GM12865 (cell line): ENCODE data around the gene PLEKHO1.

ENCODE experiments used
- DNase-seq: peaks from one replicate; pipeline ENCODE4 v3.0.0; 2010; ENCODE audit warnings: low read depth
- H3K4me3 ChIP-seq: 2 replicates; pipeline ENCODE4 v1.5.1; 2011; ENCODE audit warnings: mild to moderate bottlenecking, low read depth, low read length, control low read depth
- TF ChIP-seq, protein P1 (sequence below): IDR thresholded peaks from 2 replicates; pipeline ENCODE4 v1.5.1; 2011; ENCODE audit warnings: low read length, control low read depth, low read depth, inconsistent platforms; ENCODE audit not compliant: insufficient read depth; ENCODE audit errors: missing control alignments

Gene PLEKHO1, protein sequence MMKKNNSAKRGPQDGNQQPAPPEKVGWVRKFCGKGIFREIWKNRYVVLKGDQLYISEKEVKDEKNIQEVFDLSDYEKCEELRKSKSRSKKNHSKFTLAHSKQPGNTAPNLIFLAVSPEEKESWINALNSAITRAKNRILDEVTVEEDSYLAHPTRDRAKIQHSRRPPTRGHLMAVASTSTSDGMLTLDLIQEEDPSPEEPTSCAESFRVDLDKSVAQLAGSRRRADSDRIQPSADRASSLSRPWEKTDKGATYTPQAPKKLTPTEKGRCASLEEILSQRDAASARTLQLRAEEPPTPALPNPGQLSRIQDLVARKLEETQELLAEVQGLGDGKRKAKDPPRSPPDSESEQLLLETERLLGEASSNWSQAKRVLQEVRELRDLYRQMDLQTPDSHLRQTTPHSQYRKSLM

DNA sequence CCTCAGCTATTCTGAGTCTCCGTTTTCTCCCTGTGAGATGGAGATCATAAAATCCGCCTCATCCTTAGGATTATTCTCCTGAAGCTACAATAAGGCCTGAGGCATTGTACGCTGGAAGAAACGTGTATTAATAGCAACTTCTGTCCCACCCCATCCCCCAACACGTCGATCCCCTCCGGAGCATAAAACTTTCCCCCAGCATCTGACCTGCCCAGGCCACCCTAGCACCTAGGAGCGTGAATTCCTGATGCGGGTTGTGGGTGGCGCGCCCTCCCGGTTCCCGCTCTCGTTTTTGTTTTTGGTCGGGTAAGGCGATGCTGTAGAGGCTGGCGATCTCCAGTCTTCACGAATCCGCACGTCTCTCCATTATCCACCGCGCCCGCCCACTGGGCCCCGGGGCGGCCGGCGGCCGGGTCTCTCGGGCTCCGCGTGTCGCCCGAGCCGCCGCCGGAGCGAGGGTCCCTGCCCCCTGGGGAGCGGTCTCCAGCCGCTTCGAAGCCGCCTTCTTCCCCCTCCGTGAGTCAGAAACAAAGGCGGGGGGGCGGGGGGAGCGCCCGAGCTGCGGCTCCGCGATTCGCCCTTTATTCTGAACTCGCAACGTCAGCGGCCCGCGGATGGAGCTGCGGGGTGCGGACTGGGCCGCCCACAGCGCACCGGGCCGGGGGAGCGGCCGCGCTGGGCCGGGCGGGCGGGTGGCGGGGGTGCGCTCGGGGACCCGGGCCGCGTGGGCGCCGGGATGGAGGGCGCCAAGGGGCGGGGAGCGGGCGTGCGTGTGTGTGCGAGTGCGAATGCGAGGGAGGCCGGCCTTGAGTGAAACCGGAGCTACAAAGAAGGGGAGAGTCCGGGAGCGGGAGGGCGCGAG, at the start of gene PLEKHO1:
PLEKHO1 (plus strand) TSS at position 646 of the 862 bp plus-strand sequence. CDS start 342 bp downstream, outside the sequence.
- TF ChIP-seq, protein P1, sequence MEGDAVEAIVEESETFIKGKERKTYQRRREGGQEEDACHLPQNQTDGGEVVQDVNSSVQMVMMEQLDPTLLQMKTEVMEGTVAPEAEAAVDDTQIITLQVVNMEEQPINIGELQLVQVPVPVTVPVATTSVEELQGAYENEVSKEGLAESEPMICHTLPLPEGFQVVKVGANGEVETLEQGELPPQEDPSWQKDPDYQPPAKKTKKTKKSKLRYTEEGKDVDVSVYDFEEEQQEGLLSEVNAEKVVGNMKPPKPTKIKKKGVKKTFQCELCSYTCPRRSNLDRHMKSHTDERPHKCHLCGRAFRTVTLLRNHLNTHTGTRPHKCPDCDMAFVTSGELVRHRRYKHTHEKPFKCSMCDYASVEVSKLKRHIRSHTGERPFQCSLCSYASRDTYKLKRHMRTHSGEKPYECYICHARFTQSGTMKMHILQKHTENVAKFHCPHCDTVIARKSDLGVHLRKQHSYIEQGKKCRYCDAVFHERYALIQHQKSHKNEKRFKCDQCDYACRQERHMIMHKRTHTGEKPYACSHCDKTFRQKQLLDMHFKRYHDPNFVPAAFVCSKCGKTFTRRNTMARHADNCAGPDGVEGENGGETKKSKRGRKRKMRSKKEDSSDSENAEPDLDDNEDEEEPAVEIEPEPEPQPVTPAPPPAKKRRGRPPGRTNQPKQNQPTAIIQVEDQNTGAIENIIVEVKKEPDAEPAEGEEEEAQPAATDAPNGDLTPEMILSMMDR = no peak
- DNase-seq = peak; percentile 83
- H3K4me3 ChIP-seq = peak within 1 kb of the TSS; percentile 66

DNA sequence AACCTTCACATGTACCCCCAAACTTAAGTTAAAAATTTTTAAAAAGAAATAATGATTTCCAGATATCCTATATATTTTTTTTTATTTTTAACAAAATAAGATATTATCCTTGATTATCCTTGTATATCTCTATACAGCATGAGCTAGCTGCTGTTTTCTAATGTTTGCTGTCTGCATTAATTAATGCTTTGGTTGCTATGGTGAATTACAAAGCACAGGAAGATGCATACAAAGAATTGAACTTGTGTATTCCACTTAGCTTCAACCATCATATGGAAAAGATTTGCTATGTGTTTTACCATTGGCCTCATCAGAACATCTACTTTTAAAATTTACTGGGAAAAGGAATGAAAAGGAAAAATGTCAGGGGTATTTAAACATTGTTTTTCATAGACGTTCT, 46.7 kb upstream of the PLEKHO1 start:
- TF ChIP-seq, protein P1 = no peak
- no peak for DNase-seq
- H3K4me3 ChIP-seq = no peak overlapping the region

DNA sequence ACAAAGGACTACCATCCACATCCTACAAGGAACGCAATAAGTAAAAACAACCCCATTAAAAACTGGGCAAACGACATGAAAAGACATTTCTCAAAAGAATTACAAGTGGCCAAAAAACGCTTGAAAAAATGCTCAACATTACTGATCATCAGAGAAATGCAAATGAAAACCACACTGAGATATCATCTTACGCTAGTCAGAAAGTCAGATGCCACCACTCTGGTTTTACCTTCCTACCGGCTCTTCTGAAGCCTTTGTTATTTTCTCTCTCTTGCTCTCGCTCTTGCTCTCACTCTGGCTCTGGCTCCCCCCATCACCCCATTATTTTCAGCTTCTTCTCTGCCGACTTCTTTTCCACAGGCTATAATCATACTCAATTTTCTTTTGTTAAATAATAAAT, 43.4 kb upstream of the PLEKHO1 start:
- no peak for DNase-seq
- H3K4me3 ChIP-seq = no peak overlapping the region
- TF ChIP-seq, protein P1 = no peak

DNA sequence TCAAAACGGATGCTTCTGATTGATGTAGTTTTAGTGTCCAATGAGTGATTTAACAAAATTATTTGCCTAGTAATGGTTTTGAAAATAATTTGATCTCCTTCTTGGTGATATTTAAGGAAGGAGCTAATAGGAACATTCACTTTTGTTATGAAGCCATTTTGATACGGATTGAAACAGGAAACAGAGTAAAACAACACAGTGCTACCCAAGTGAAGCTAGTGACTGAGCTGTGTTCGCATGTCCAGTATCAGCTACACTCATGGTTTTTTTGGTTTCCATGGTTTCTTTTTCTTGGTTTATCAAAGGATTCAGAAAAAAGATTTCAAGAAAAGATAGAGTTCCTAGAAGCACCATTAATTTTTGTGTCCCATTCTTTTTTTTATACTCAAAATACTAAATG, 40.1 kb upstream of the PLEKHO1 start:
- DNase-seq = peak; percentile 7
- H3K4me3 ChIP-seq = no peak overlapping the region
- TF ChIP-seq, protein P1 = no peak

DNA sequence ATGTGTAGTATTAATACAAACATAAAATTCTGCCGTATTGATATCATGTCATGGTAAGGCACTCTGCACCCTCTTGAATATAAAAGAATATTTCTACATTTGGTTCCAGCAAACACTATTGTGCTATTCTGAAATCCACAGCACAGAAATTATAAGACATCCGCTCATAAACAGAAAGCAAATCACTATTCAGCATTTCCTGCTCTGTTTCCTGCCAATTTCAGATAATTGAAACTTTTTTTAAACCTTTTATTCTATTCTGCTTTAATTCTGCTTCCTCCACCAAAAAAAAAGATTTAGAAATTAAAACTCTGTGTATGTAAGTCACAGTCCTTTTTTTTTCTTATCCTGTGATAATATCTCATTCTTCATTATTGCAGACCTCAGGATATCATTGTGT, 39.6 kb upstream of the PLEKHO1 start:
- no peak overlapping the region for H3K4me3 ChIP-seq
- TF ChIP-seq, protein P1 = no peak
- no peak for DNase-seq

DNA sequence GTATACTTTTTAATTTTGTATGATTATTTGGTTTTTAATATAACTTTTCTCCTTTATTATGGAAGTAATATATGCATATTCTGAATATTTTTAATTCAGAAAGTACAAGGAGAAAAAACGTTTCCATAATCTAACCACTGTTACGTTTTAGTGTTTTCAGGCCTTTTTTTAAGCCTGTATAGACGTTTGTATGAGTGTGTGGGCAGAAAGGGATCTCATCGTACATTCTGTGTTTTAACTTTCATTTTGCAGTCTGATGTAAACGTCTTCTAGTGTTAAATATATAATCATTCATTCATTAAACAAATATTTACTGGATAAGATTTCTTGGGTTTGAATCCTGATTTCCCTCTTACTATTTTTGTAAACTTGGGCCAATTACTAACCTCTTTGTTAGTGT, 38.0 kb upstream of the PLEKHO1 start:
- no peak for DNase-seq
- TF ChIP-seq, protein P1 = no peak
- H3K4me3 ChIP-seq = no peak overlapping the region
